Colonic mucosa (tissue), 4 donors: ENCODE data around the gene LCP2. TPM values are rescaled to one million over a fixed set of nuclear protein-coding genes. Genes with fewer than 3 reads are reported as not detected.

ENCODE experiments used
- DNase-seq: peaks from one replicate; pipeline ENCODE4 v3.0.0-alpha.2; 2020
- H3K27ac ChIP-seq: fragments of 200-600 bp; one replicate; pipeline ENCODE4 v1.8.0; 2021
- H3K27me3 ChIP-seq: fragments of 200-600 bp; one replicate; pipeline ENCODE4 v1.8.0; 2021
- H3K36me3 ChIP-seq: fragments of 200-600 bp; one replicate; pipeline ENCODE4 v1.8.0; 2021
- H3K4me1 ChIP-seq: fragments of 200-600 bp; one replicate; pipeline ENCODE4 v1.8.0; 2021; ENCODE audit warnings: mild to moderate bottlenecking
- H3K4me3 ChIP-seq: fragments of 200-600 bp; one replicate; pipeline ENCODE4 v1.8.0; 2021
- H3K9ac ChIP-seq, 2 donors: one replicate each; pipeline ENCODE4 v1.7.0; 2013; ENCODE audit warnings: control low read depth in 2 of 2, low read depth in 2 of 2, low read length in 2 of 2
- H3K9me3 ChIP-seq: fragments of 200-600 bp; one replicate; pipeline ENCODE4 v1.8.0; 2021
- CTCF ChIP-seq: fragments of 200-600 bp; IDR thresholded peaks from one replicate; pipeline ENCODE4 v1.8.0; 2022; ENCODE audit warnings: antibody characterized with exemption, mild to moderate bottlenecking
- intact Hi-C: fragments of 100-400 bp; cut with DNase I; formaldehyde crosslinking; loops from one replicate; pipeline ENCODE4 v1.14.1; 2022
- total RNA-seq, 2 donors: library from RNA; stranded (reverse); fragmentation: NEBNext Ultra II Directional in 1 of 2; extraction: Animal tissue kit (Norgen Biotek cat#: 25700) in 1 of 2; gene quantifications; one replicate each; pipeline ENCODE4 v1.2.1, GENCODE V29; 2021
- donor health status: healthy.
- donor health status: DM: no; HTN: no; CAD: no.
- donor health status: DM: no; HTN: no; CAD: no.

LCP2 gene
- total RNA-seq, result 10 to 100 TPM in 1 of 2 donors, 1 to 10 TPM in 1; 8.0 to 13.4 TPM

GRCh38 chr5:170297589-170298462, at the start of gene LCP2:
Gene LCP2 (minus strand): TSS chr5:170297777. CDS start chr5:170297611, 166 bp downstream.
- Histone ChIP-seq H3K9ac (peak within 1 kb of the TSS; percentile 38 to 64), H3K36me3 (no peaks in the 10 kb centered on the region), H3K27me3 (no peaks in the 10 kb centered on the region), H3K4me3 (peak within 1 kb of the TSS; percentile 35), H3K27ac (peak within 1 kb of the TSS; percentile 83), H3K9me3 (no peaks in the 10 kb centered on the region), H3K4me1 (no peaks in the 10 kb centered on the region)
- no peak for DNase-seq
- intact Hi-C loops, result no loop called here
- TF ChIP-seq CTCF, result no peak

GRCh38 chr5:170347022-170347567, 49.5 kb upstream of the LCP2 start:
- no peak for DNase-seq
- H3K36me3 ChIP-seq, result no peaks in the 10 kb centered on the region
- intact Hi-C loops, result no loop called here
- no peak overlapping the region for H3K4me3 ChIP-seq
- no peak overlapping the region for H3K9ac ChIP-seq
- no peaks in the 10 kb centered on the region for H3K9me3 ChIP-seq
- no peaks in the 10 kb centered on the region for H3K27me3 ChIP-seq
- no peak overlapping the region for H3K27ac ChIP-seq
- no peak for TF ChIP-seq CTCF
- no peaks in the 10 kb centered on the region for H3K4me1 ChIP-seq

GRCh38 chr5:170345971-170346370, 48.4 kb upstream of the LCP2 start:
- no peak overlapping the region for H3K4me3 ChIP-seq
- DNase-seq, result no peak

GRCh38 chr5:170343177-170343576, 45.6 kb upstream of the LCP2 start:
- H3K9me3 ChIP-seq, result no peaks in the 10 kb centered on the region
- H3K27me3 ChIP-seq, result no peaks in the 10 kb centered on the region
- H3K4me1 ChIP-seq, result no peaks in the 10 kb centered on the region
- no peak overlapping the region for H3K9ac ChIP-seq
- no peak overlapping the region for H3K27ac ChIP-seq
- no peak for DNase-seq
- no peak for TF ChIP-seq CTCF
- intact Hi-C loops, result no loop called here
- no peaks in the 10 kb centered on the region for H3K36me3 ChIP-seq
- no peak overlapping the region for H3K4me3 ChIP-seq

More at GRCh38 chr5:170345971-170346370, 48.4 kb upstream of the LCP2 start:
- Histone ChIP-seq H3K9ac (no peak overlapping the region), H3K9me3 (no peaks in the 10 kb centered on the region), H3K27ac (no peak overlapping the region), H3K36me3 (no peaks in the 10 kb centered on the region), H3K4me1 (no peaks in the 10 kb centered on the region), H3K27me3 (no peaks in the 10 kb centered on the region)
- TF ChIP-seq CTCF, result no peak
- intact Hi-C loops, result no loop called here

- no peak overlapping the region for H3K4me3 ChIP-seq
- H3K36me3 ChIP-seq, result no peaks in the 10 kb centered on the region
- no peak for TF ChIP-seq CTCF
- intact Hi-C loops, result no loop called here
- no peaks in the 10 kb centered on the region for H3K4me1 ChIP-seq
- no peak for DNase-seq
- no peaks in the 10 kb centered on the region for H3K27me3 ChIP-seq
- no peak overlapping the region for H3K27ac ChIP-seq
- H3K9me3 ChIP-seq, result no peaks in the 10 kb centered on the region
- H3K9ac ChIP-seq, result no peak overlapping the region
Observed at GRCh38 chr5:170342153-170342725, 44.7 kb upstream of the LCP2 start.
